Endothelial cell of umbilical vein (primary cell): Measurements from ENCODE around the gene TRABD.

ENCODE experiments used
- CTCF ChIP-seq, 2 donors: IDR thresholded peaks; 1 replicate in 1 of 2; 2 replicates in 1 of 2; pipeline ENCODE4 v1.5.1; 2011; ENCODE audit warnings: low read length in 2 of 2, mild to moderate bottlenecking in 2 of 2, moderate library complexity in 2 of 2, control low read depth in 1 of 2, inconsistent platforms in 1 of 2, low read depth in 1 of 2; ENCODE audit not compliant: insufficient read depth in 1 of 2; ENCODE audit errors: extremely low read depth in 1 of 2
- JUN ChIP-seq: IDR thresholded peaks from 2 replicates; pipeline ENCODE4 v1.6.1; 2011; ENCODE audit warnings: borderline replicate concordance, low read depth; ENCODE audit not compliant: insufficient read length, insufficient read depth
- MYC ChIP-seq: IDR thresholded peaks from one replicate; pipeline ENCODE4 v1.6.1; 2011; ENCODE audit warnings: mild to moderate bottlenecking, low read depth, low read length
- POLR2A ChIP-seq: IDR thresholded peaks from 2 replicates; pipeline ENCODE4 v1.6.1; 2012; ENCODE audit warnings: low read depth, mild to moderate bottlenecking, control low read depth, low read length

- TF ChIP-seq CTCF (IDR thresholded peaks at IDR 0.05; ENCODE audit: extremely low read depth in 1 of 2, insufficient read depth in 1 of 2, low read depth in 1 of 2, low read length in 2 of 2): no peak
- TF ChIP-seq JUN: no peak
- no peak for TF ChIP-seq MYC
- TF ChIP-seq POLR2A: no peak
These were observed 535 bp downstream of the TRABD start for GRCh38 chr22:50186181-50186714.
